ENCODE data around the gene ZNF512B. TPM values are rescaled to one million over a fixed set of nuclear protein-coding genes. Genes with fewer than 3 reads are reported as not detected.
A peak's percentile ranks its signal among the peaks of the same experiment; 100 is the strongest.

Gene ZNF512B
- total RNA-seq, 2 experiments from 2014 or later = 12.5 to 13.5 TPM

GRCh38 chr20:63968136-63968927, 1.4 kb downstream of the ZNF512B start:
- Mint-ChIP-seq H3K27ac (peak overlapping the region; percentile 78), H3K27me3 (no peaks in the 10 kb centered on the region), H3K4me1 (ENCODE audit: low read depth) (peaks cover 11% of the 10 kb centered on the region), H3K36me3 (peaks cover 10% of the 10 kb centered on the region), H3K9me3 (no peaks in the 10 kb centered on the region), H3K4me3 (peak overlapping the region; percentile 81)
- ChIA-PET CTCF (interaction anchor here (1.2 to 1.3 kb wide), 2 partner anchors 12 to 70 kb away, joined by 3 to 5 read pairs; partner anchors contain the start of gene PRPF6), POLR2A (interaction anchor here (1.1 to 1.6 kb wide), 3 partner anchors 9 to 72 kb away, joined by 3 to 5 read pairs (median 3); partner anchors contain the start of gene SAMD10)
- peak; percentile 7 for DNase-seq
- intact Hi-C loops (cut with micrococcal nuclease) = no loop called here

DNA sequence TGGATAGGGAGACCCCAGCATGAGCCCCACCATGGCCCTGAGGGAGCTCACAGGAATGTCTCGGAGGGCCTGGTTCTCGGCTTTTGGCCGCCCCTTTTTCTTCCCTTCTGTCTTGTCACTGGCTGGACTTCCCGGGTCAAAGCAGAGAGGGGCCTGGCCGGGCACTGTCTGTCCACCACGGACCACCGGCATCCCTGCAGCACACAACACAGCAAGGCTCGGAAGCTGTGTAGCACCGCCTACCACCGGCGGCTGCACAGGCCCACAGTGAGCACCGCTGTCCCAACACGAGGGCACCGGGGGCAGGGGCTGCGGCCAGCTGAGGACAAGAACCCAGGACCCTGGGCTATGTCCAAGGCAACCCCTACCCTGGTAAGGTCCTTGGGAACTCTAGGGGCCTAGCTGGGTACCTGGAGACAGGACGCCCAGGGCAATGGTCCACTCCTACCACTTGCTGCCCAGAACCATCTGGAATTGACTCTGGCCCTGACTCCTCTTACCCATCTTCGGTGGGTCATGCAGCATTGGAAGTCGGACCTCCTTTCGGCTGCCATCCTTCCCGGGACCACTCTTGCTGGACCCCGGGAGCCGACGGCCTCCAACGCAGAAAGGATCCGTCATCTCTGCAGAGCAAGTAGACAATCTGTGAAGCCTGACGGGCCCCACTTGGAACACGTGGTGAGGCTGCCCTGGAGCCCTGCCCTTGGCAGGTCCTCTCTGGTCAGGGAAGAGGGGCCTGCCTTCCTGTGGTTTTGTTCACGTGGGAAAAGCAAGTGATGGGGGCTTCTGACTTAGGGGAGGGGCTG, 2.2 kb downstream of the ZNF512B start:
- peaks cover 10% of the 10 kb centered on the region for H3K4me1 Mint-ChIP-seq (ENCODE audit: low read depth)
- H3K4me3 Mint-ChIP-seq = no peak overlapping the region
- POLR2A ChIA-PET = interaction anchor here (1.5 to 1.6 kb wide), 2 partner anchors 9 to 72 kb away, joined by 3 to 5 read pairs; no protein-coding TSS in a partner anchor
- CTCF ChIA-PET = interaction anchor here (1.2 to 1.3 kb wide), 2 partner anchors 13 to 71 kb away, joined by 3 to 5 read pairs; partner anchors contain the start of gene PRPF6
- H3K27ac Mint-ChIP-seq = no peak overlapping the region
- H3K36me3 Mint-ChIP-seq = peaks cover 10% of the 10 kb centered on the region
- H3K27me3 Mint-ChIP-seq = no peaks in the 10 kb centered on the region
- H3K9me3 Mint-ChIP-seq = no peaks in the 10 kb centered on the region
- intact Hi-C loops (cut with micrococcal nuclease) = no loop called here
- peak; percentile 7 for DNase-seq

GRCh38 chr20:63966944-63967322, 2.8 kb downstream of the ZNF512B start:
- no peak for DNase-seq
- Mint-ChIP-seq H3K4me1 (ENCODE audit: low read depth) (peaks cover 10% of the 10 kb centered on the region), H3K27me3 (no peaks in the 10 kb centered on the region), H3K36me3 (peaks cover 13% of the 10 kb centered on the region), H3K4me3 (no peak overlapping the region), H3K9me3 (no peaks in the 10 kb centered on the region), H3K27ac (no peak overlapping the region)
- CTCF ChIA-PET = no interaction called here
- intact Hi-C loops (cut with micrococcal nuclease) = no loop called here
- POLR2A ChIA-PET = no interaction called here

DNA sequence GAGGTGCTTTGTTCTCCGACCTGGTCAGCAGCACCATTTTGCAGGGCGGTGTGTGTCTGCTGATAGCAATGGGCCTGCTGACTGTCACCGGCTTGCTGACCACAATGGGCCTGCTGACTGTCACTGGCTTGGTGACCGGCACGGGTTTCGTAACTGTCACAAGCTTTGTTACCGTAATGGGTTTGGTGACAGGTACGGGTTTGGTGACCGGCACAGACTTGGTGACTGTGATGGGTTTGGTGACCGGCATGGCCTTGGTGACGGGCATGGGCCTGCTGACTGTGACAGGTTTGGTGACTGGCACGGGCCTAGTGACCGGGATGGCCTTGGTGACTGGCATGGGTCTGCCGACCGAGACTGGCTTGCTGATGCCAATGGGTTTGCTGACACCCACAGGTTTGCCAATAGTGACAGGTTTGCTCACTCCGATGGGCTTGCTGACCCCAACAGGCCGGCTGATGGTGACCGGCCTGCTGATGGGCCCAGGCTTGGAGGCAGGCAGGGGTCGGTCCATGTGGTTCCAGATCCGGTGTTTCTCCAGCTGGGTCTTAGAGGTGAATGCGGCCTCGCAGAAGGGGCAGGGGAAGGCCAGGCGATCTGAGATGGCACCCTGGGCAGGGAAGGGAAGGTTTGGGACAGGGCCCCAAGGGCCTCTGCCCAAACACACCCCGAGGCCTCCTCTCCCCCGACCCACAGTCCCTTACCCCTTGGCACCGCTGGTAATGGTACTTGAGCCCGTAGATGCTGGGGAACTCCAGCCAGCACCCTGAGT, 3.4 kb downstream of the ZNF512B start:
- ChIA-PET POLR2A (no interaction called here), CTCF (no interaction called here)
- no peak overlapping the region for H3K27ac Mint-ChIP-seq
- no peak overlapping the region for H3K4me3 Mint-ChIP-seq
- DNase-seq = peak; percentile 7
- no peaks in the 10 kb centered on the region for H3K27me3 Mint-ChIP-seq
- peaks cover 10% of the 10 kb centered on the region for H3K4me1 Mint-ChIP-seq (ENCODE audit: low read depth)
- intact Hi-C loops (cut with micrococcal nuclease) = no loop called here
- H3K9me3 Mint-ChIP-seq = no peaks in the 10 kb centered on the region
- H3K36me3 Mint-ChIP-seq = peaks cover 17% of the 10 kb centered on the region

GRCh38 chr20:63964412-63964811, 5.3 kb downstream of the ZNF512B start:
- no peak for DNase-seq
- intact Hi-C loops (cut with micrococcal nuclease) = no loop called here
- no peaks in the 10 kb centered on the region for H3K9me3 Mint-ChIP-seq
- ChIA-PET POLR2A (no interaction called here), CTCF (interaction anchor here (1.2 kb wide), 1 partner anchor 9 kb away, joined by 5 read pairs; no protein-coding TSS in a partner anchor)
- H3K27ac Mint-ChIP-seq = no peak overlapping the region
- peaks cover 10% of the 10 kb centered on the region for H3K4me1 Mint-ChIP-seq (ENCODE audit: low read depth)
- H3K36me3 Mint-ChIP-seq = peaks cover 22% of the 10 kb centered on the region
- no peaks in the 10 kb centered on the region for H3K27me3 Mint-ChIP-seq
- H3K4me3 Mint-ChIP-seq = no peak overlapping the region

DNA sequence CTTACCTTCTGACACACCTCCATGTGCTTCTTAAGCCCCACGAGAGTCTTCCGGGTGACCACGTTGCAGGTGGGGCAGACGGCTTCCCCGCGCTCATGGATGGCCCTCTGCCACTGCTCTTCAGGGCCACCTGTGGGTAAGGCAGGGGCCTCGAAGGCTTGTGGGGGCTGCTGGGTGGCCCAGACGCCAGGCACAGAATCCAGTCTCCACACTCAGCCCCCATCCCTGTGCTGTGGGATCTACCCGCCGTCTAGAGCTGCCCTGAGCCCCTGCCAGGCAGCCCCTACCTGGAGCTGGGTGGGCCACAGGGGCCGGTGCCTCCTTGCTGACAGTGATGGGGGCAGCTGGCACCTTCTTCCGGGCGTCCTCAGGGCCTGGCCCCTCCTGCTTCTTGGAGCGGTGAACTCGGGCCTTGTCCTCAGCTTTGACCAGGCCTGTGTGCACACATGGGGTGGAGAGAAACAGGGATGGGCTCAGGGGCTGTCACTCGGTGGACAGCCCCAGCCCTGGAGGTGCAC, 5.9 kb downstream of the ZNF512B start:
- H3K4me3 Mint-ChIP-seq = no peak overlapping the region
- no peaks in the 10 kb centered on the region for H3K9me3 Mint-ChIP-seq
- no peak overlapping the region for H3K27ac Mint-ChIP-seq
- intact Hi-C loops (cut with micrococcal nuclease) = no loop called here
- peaks cover 19% of the 10 kb centered on the region for H3K36me3 Mint-ChIP-seq
- ChIA-PET POLR2A (no interaction called here), CTCF (interaction anchor here (1.2 kb wide), 1 partner anchor 10 kb away, joined by 5 read pairs; no protein-coding TSS in a partner anchor)
- no peaks in the 10 kb centered on the region for H3K27me3 Mint-ChIP-seq
- H3K4me1 Mint-ChIP-seq (ENCODE audit: low read depth) = peaks cover 8% of the 10 kb centered on the region
- no peak for DNase-seq

DNA sequence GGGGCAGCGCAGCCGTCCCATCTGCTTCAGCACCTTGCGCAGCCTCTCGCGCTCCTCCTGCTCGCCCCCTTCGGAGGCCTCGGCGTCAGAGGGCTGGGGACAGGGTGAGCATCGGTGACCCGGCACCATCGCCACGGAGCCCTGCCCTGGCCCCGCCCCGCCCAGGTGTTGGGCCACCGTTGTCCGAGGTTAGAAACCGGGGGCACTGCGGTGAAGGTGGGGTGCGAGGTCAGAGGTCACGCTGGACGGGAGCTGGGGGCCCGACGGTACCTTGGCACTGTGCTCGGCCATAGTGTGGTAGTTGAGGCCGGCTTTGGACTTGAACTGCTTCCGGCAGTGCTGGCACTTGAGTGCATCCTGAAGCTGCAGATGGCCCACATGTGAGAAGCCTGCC, 6.4 kb downstream of the ZNF512B start:
- Mint-ChIP-seq H3K4me3 (no peak overlapping the region), H3K4me1 (ENCODE audit: low read depth) (peaks cover 3% of the 10 kb centered on the region), H3K36me3 (peaks cover 18% of the 10 kb centered on the region), H3K27me3 (no peaks in the 10 kb centered on the region), H3K27ac (no peak overlapping the region), H3K9me3 (no peaks in the 10 kb centered on the region)
- DNase-seq = no peak
- CTCF ChIA-PET = interaction anchor here (1.2 kb wide), 1 partner anchor 10 kb away, joined by 5 read pairs; no protein-coding TSS in a partner anchor
- intact Hi-C loops (cut with micrococcal nuclease) = no loop called here
- POLR2A ChIA-PET = no interaction called here

DNA sequence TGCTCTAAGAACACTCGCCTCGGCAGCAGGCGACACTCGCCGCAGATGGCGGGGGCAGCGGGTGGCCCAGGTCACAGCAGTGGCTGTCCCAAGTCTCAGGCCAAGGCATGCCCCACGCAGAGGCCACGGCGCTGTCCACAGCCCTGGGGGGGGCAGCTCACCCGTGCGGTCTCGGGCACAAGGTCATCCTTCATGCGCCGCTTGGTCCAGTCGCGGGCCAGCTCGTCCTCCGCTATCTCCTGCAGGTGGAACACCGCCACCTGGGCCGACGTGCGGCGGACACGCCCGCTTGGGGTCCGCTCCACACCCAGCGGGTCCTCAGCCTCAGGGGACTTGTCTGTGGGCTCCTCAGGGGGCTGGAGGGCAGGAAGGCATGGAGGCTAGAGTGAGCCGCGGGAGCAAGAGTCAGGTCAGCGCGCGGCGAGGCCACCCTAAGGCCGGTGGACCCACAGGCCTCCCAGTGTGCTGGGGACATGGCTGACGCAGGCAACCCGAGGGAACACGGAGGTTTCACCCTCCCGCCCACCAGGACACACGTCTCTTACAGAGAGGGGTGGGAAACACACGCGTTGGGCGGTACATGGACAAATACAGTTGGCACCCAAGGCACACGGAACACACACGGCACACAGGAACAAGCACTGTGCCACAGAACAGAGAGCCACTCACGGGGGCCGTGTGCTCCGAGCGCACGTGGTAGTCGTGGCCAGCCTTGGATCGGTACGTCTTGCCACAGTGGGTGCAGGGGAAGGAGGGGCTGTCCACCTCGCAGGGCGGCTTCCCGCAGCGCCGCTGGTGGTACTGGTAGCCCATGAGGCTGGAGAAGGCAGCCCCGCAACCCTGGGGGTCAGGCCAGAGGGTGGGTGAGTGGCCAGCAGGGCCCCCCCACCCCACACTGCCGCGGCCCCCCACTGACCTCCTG, 7.0 kb downstream of the ZNF512B start:
- H3K9me3 Mint-ChIP-seq = no peaks in the 10 kb centered on the region
- intact Hi-C loops (cut with micrococcal nuclease) = no loop called here
- no peak overlapping the region for H3K27ac Mint-ChIP-seq
- H3K4me1 Mint-ChIP-seq (ENCODE audit: low read depth) = peaks cover 6% of the 10 kb centered on the region
- H3K27me3 Mint-ChIP-seq = no peaks in the 10 kb centered on the region
- POLR2A ChIA-PET = no interaction called here
- DNase-seq = no peak
- peaks cover 18% of the 10 kb centered on the region for H3K36me3 Mint-ChIP-seq
- CTCF ChIA-PET = interaction anchor here (1.0 to 1.1 kb wide), 2 partner anchors 10 to 425 kb away, joined by 3 read pairs; no protein-coding TSS in a partner anchor
- no peak overlapping the region for H3K4me3 Mint-ChIP-seq

GRCh38 chr20:63961664-63962425, 7.9 kb downstream of the ZNF512B start:
- H3K4me3 Mint-ChIP-seq = no peak overlapping the region
- H3K4me1 Mint-ChIP-seq (ENCODE audit: low read depth) = peaks cover 13% of the 10 kb centered on the region
- H3K27ac Mint-ChIP-seq = no peak overlapping the region
- H3K27me3 Mint-ChIP-seq = no peaks in the 10 kb centered on the region
- POLR2A ChIA-PET = no interaction called here
- CTCF ChIA-PET = interaction anchor here (1.0 to 1.1 kb wide), 2 partner anchors 11 to 424 kb away, joined by 3 read pairs; no protein-coding TSS in a partner anchor
- no peaks in the 10 kb centered on the region for H3K9me3 Mint-ChIP-seq
- peaks cover 18% of the 10 kb centered on the region for H3K36me3 Mint-ChIP-seq
- intact Hi-C loops (cut with micrococcal nuclease) = no loop called here
- no peak for DNase-seq
